TTC549 (cell line): Measurements from ENCODE around the gene ELF1.
"Not testable (repeated sequence)": the region's sequence is repeated elsewhere in the genome, so short reads cannot be mapped to it uniquely, and the experiment has no call there.

Source experiments
- FAIRE-seq: peaks from 2 replicates; lab custom pipeline; 2012; peaks lifted over from hg19 to GRCh38; lab: Jason Lieb, UNC

ELF1 gene

GRCh38 chr13:40981361-40981760 is 37.8 kb downstream of the ELF1 start:
- FAIRE-seq: no peak

- no peak for FAIRE-seq
These were observed 38.7 kb downstream of the ELF1 start for GRCh38 chr13:40980461-40980860.

GRCh38 chr13:40979232-40979631 is 39.9 kb downstream of the ELF1 start:
- FAIRE-seq: no peak

GRCh38 chr13:40978109-40978508 is 41.0 kb downstream of the ELF1 start:
- not testable (repeated sequence) for FAIRE-seq

- FAIRE-seq: no peak
These were observed 43.7 kb downstream of the ELF1 start for GRCh38 chr13:40975441-40975840.

GRCh38 chr13:40974460-40975407 is 44.4 kb downstream of the ELF1 start:
- FAIRE-seq: peak; percentile 52

GRCh38 chr13:40973409-40973808 is 45.7 kb downstream of the ELF1 start:
- FAIRE-seq: no peak

GRCh38 chr13:40971321-40971720 is 47.8 kb downstream of the ELF1 start:
- no peak for FAIRE-seq

- no peak for FAIRE-seq
These were observed 48.3 kb downstream of the ELF1 start for GRCh38 chr13:40970803-40971202.

- no peak for FAIRE-seq
These were observed 49.8 kb downstream of the ELF1 start for GRCh38 chr13:40969169-40969901.

- no peak for FAIRE-seq
These were observed 50.6 kb downstream of the ELF1 start for GRCh38 chr13:40968416-40969000.

GRCh38 chr13:40966298-40966697 is 52.8 kb downstream of the ELF1 start:
- no peak for FAIRE-seq

GRCh38 chr13:40963927-40964326 is 55.2 kb downstream of the ELF1 start:
- no peak for FAIRE-seq

GRCh38 chr13:40961826-40962225 is 57.3 kb downstream of the ELF1 start:
- no peak for FAIRE-seq

GRCh38 chr13:40961214-40961613 is 57.9 kb downstream of the ELF1 start:
- no peak for FAIRE-seq

GRCh38 chr13:40960716-40961115 is 58.4 kb downstream of the ELF1 start:
- no peak for FAIRE-seq

- FAIRE-seq: no peak
These were observed 60.5 kb downstream of the ELF1 start for GRCh38 chr13:40958655-40959054.

- FAIRE-seq: no peak
These were observed 72.6 kb downstream of the ELF1 start for GRCh38 chr13:40946485-40946884.

GRCh38 chr13:40943073-40943472 is 76.0 kb downstream of the ELF1 start:
- no peak for FAIRE-seq

GRCh38 chr13:40941581-40941980 is 77.5 kb downstream of the ELF1 start:
- no peak for FAIRE-seq

- no peak for FAIRE-seq
These were observed 78.3 kb downstream of the ELF1 start for GRCh38 chr13:40940841-40941240.

GRCh38 chr13:40933508-40934204 is 85.5 kb downstream of the ELF1 start:
- no peak for FAIRE-seq
